Loucy (cell line): Measurements from ENCODE around the gene FKBP8.
"Not testable (repeated sequence)": the region's sequence is repeated elsewhere in the genome, so short reads cannot be mapped to it uniquely, and the experiment has no call there.

ENCODE experiments used
- H2AFZ ChIP-seq: fragments of 200-600 bp; sonication (generic); 2 replicates; pipeline ENCODE4 v1.6.0; 2016; ENCODE audit warnings: antibody characterized with exemption, mild to moderate bottlenecking, low read length, moderate library complexity
- H3F3A ChIP-seq: fragments of 200-600 bp; 2 replicates; pipeline ENCODE4 v1.6.0; 2016; ENCODE audit warnings: antibody characterized with exemption, low read depth, mild to moderate bottlenecking
- H3K27me3 ChIP-seq: fragments of 200-600 bp; sonication (generic); 2 replicates; pipeline ENCODE4 v1.6.1; 2014; ENCODE audit warnings: low read length, mild to moderate bottlenecking; ENCODE audit not compliant: insufficient read depth, poor library complexity, severe bottlenecking
- H3K36me3 ChIP-seq: fragments of 200-600 bp; sonication (generic); 2 replicates; pipeline ENCODE4 v1.6.1; 2016; ENCODE audit warnings: low read length; ENCODE audit not compliant: insufficient read depth
- H3K4me1 ChIP-seq: fragments of 200-600 bp; sonication (generic); 2 replicates; pipeline ENCODE4 v1.5.1; 2014; ENCODE audit warnings: low read length, mild to moderate bottlenecking; ENCODE audit not compliant: insufficient read depth, poor library complexity, severe bottlenecking
- H3K4me2 ChIP-seq: fragments of 200-600 bp; sonication (generic); 2 replicates; pipeline ENCODE4 v1.6.0; 2014; ENCODE audit warnings: antibody characterized with exemption, low read length, low read depth, mild to moderate bottlenecking; ENCODE audit not compliant: poor library complexity, severe bottlenecking
- H3K4me3 ChIP-seq: fragments of 200-600 bp; sonication (generic); 2 replicates; pipeline ENCODE4 v1.5.1; 2014; ENCODE audit warnings: low read length, mild to moderate bottlenecking, mixed read lengths; ENCODE audit not compliant: poor library complexity, severe bottlenecking
- H3K79me2 ChIP-seq: fragments of 200-600 bp; sonication (generic); 2 replicates; pipeline ENCODE4 v1.6.1; 2014; ENCODE audit warnings: low read length; ENCODE audit not compliant: insufficient read depth
- H3K9ac ChIP-seq: fragments of 200-600 bp; sonication (generic); 2 replicates; pipeline ENCODE4 v1.6.0; 2014; ENCODE audit warnings: mild to moderate bottlenecking, low read depth, low read length, moderate library complexity; ENCODE audit not compliant: poor library complexity, severe bottlenecking
- H3K9me2 ChIP-seq: fragments of 200-600 bp; sonication (generic); replicated peaks from 2 replicates; pipeline ENCODE4 v1.6.1; 2016; ENCODE audit warnings: low read depth, low read length, mixed read lengths
- H3K9me3 ChIP-seq: fragments of 200-600 bp; sonication (generic); 2 replicates; pipeline ENCODE4 v1.6.1; 2014; ENCODE audit warnings: mild to moderate bottlenecking, antibody characterized with exemption, low read length, low read depth; ENCODE audit not compliant: insufficient read depth
- H4K20me1 ChIP-seq: fragments of 200-600 bp; sonication (generic); 2 replicates; pipeline ENCODE4 v1.6.0; 2014; ENCODE audit warnings: antibody characterized with exemption, low read length, mild to moderate bottlenecking; ENCODE audit not compliant: insufficient read depth, poor library complexity, severe bottlenecking
- CTCF ChIP-seq: fragments of 200-600 bp; sonication (generic); conservative IDR thresholded peaks from 2 replicates; pipeline ENCODE4 v1.5.1; 2014; ENCODE audit warnings: mild to moderate bottlenecking, antibody characterized with exemption, low read length
- EZH2phosphoT487 ChIP-seq: fragments of 200-600 bp; IDR thresholded peaks from 2 replicates; pipeline ENCODE4 v1.6.1; 2018; ENCODE audit warnings: antibody characterized with exemption, mild to moderate bottlenecking, moderate library complexity, borderline replicate concordance

The FKBP8 gene

GRCh38 chr19:18543814-18544475 lies 572 bp upstream of the FKBP8 start:
- Histone ChIP-seq H4K20me1 (peaks cover 10% of the 10 kb centered on the region), H3K79me2 (peaks cover 19% of the 10 kb centered on the region), H3K9me2 (no peaks in the 10 kb centered on the region), H3K36me3 (peaks cover 4% of the 10 kb centered on the region; the same call in 1 of the 2 replicates), H3K9ac (peak overlapping the region; percentile 55), H3K4me3 (peak overlapping the region; percentile 73), H3F3A (no peaks in the 10 kb centered on the region), H3K9me3 (no peaks in the 10 kb centered on the region), H3K4me2 (peak overlapping the region; percentile 80), H3K4me1 (peaks cover 20% of the 10 kb centered on the region), H2AFZ (peak overlapping the region; percentile 88), H3K27me3 (no peaks in the 10 kb centered on the region)
- TF ChIP-seq EZH2phosphoT487 (no peak), CTCF (no peak; the same call in 1 of the 2 replicates)

- Histone ChIP-seq H3K4me1 (peaks cover 20% of the 10 kb centered on the region), H3K27me3 (no peaks in the 10 kb centered on the region), H3K9ac (peak overlapping the region; percentile 87), H3K9me2 (no peaks in the 10 kb centered on the region), H3K4me3 (peak overlapping the region; percentile 97), H4K20me1 (peaks cover 10% of the 10 kb centered on the region), H3K79me2 (peaks cover 19% of the 10 kb centered on the region), H2AFZ (no peak overlapping the region), H3K9me3 (no peaks in the 10 kb centered on the region), H3F3A (no peaks in the 10 kb centered on the region), H3K4me2 (peak overlapping the region; percentile 100), H3K36me3 (peaks cover 4% of the 10 kb centered on the region; the same call in 1 of the 2 replicates)
- no peak for TF ChIP-seq EZH2phosphoT487
- no peak for TF ChIP-seq CTCF
These were observed 1.1 kb downstream of the FKBP8 start for GRCh38 chr19:18541992-18542940.

DNA sequence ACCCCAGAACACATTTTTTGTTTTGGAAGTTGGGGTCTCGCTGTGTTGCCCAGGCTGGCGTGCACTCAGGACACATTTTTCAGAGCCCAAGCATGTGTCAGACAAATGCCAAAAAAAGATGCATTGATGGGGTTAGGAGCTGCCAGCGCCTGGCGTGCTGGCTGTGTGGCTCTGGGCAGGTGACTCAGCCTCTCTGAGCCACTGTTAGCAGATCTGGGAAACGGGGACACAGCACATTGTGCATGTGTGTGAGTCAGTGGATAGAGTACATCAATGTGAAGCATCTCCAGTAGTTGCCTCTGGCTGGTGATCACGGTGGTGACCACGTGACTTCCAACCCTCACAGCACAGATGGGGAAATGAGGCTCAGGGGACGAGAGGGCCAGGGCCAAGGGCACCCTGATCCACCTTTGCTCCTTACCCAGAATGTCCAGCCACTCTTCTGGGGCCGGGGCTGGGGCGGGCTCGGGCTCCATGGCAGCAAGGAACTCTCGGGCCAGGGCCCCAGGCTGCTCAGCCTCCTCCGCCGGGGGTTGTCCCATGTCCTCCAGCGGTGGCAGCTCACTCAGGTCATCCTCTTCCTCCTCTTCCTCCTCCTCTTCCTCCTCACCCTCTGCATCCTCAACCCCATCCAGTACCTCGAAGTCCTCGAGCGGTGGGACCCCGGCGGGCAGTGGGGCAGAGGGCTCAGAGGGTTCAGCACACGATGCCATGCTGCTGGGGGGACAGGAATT lies 1.9 kb downstream of the FKBP8 start:
- TF ChIP-seq CTCF (no peak), EZH2phosphoT487 (no peak)
- Histone ChIP-seq H3K9me3 (no peaks in the 10 kb centered on the region), H4K20me1 (peaks cover 10% of the 10 kb centered on the region), H3K27me3 (no peaks in the 10 kb centered on the region), H2AFZ (no peak overlapping the region), H3F3A (no peaks in the 10 kb centered on the region), H3K4me2 (peak overlapping the region; percentile 100), H3K9ac (peak overlapping the region; percentile 87), H3K4me3 (peak overlapping the region; percentile 97), H3K4me1 (peaks cover 20% of the 10 kb centered on the region), H3K9me2 (no peaks in the 10 kb centered on the region), H3K79me2 (peaks cover 19% of the 10 kb centered on the region), H3K36me3 (peaks cover 4% of the 10 kb centered on the region; the same call in 1 of the 2 replicates)

DNA sequence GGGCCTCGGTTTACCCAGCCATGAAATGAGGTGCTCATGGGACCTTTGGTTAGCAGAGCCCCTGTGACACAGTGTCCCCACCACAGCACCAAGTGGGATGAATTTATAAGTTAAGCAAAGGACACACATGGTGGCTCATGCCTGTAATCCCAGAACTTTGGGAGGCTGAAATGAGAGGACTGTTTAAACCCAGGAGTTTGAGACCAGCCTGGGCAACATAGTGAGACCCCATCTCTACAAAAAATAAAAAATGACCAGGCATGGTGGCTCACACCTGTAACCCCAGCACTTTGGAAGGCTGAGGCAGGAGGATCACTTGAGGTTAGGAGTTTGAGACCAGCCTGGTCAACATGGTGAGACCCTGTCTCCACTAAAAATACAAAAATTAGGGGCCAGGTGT lies 3.2 kb downstream of the FKBP8 start:
- not testable (repeated sequence) for H2AFZ ChIP-seq, H3K9me3 ChIP-seq, H3K27me3 ChIP-seq, H3K9me2 ChIP-seq, H3F3A ChIP-seq, H3K36me3 ChIP-seq, H3K9ac ChIP-seq, H3K4me2 ChIP-seq, H3K4me3 ChIP-seq
- Histone ChIP-seq H4K20me1 (peaks cover 10% of the 10 kb centered on the region), H3K4me1 (peaks cover 20% of the 10 kb centered on the region), H3K79me2 (peaks cover 19% of the 10 kb centered on the region)
